GM06990 (cell line): ENCODE data around the gene CXCR5.
A peak's percentile ranks its signal among the peaks of the same experiment; 100 is the strongest.

Experiments
- DNase-seq: peaks from one replicate; pipeline ENCODE4 v3.0.0-alpha.2; 2011; ENCODE audit not compliant: insufficient read length; ENCODE audit errors: extremely low read depth
- H3K27me3 ChIP-seq: replicated peaks from 2 replicates; pipeline ENCODE4 v1.6.0; 2011; ENCODE audit warnings: low read length; ENCODE audit not compliant: control insufficient read depth, insufficient read depth
- H3K36me3 ChIP-seq: 2 replicates; pipeline ENCODE4 v1.5.1; 2011; ENCODE audit warnings: low read length; ENCODE audit not compliant: control insufficient read depth, insufficient read depth
- H3K4me3 ChIP-seq: replicated peaks from 2 replicates; pipeline ENCODE4 v1.5.1; 2011; ENCODE audit warnings: low read depth, mild to moderate bottlenecking, control low read depth, low read length
- CTCF ChIP-seq: IDR thresholded peaks from 2 replicates; pipeline ENCODE4 v1.5.1; 2011; ENCODE audit warnings: low read length, control low read depth, mild to moderate bottlenecking, inconsistent platforms; ENCODE audit not compliant: insufficient read depth, poor library complexity, severe bottlenecking

The CXCR5 gene, protein sequence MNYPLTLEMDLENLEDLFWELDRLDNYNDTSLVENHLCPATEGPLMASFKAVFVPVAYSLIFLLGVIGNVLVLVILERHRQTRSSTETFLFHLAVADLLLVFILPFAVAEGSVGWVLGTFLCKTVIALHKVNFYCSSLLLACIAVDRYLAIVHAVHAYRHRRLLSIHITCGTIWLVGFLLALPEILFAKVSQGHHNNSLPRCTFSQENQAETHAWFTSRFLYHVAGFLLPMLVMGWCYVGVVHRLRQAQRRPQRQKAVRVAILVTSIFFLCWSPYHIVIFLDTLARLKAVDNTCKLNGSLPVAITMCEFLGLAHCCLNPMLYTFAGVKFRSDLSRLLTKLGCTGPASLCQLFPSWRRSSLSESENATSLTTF

DNA sequence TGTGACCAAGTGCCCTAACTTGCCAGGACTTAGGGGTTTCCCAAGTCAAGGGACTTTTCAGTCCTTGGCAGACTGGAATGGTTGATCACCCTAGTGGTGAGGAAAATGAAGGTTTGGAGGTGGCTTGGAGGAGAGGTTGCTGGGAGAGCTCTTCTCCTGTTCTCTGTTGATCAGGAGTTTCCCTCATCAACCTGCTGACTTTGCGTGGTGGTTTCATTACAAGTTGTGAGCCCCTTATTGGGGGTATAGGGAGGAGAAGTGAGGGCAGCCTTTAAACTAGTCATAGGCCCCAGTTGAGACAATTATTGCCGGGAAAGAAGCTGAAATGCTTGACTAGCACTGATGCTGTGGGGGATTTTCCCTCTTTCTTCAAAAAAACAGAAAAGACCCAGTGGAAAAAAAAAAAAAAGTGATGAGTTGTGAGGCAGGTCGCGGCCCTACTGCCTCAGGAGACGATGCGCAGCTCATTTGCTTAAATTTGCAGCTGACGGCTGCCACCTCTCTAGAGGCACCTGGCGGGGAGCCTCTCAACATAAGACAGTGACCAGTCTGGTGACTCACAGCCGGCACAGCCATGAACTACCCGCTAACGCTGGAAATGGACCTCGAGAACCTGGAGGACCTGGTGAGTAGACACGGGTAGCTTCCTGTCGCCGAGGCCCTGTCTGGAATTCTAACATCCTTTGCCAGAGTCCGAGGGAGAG is at the start of gene CXCR5:
TSS of gene CXCR5 (plus strand) at position 525 of the 704 bp plus-strand sequence. CDS start at position 575, 50 bp downstream.
- no peaks in the 10 kb centered on the region for H3K36me3 ChIP-seq
- peak within 1 kb of the TSS; percentile 13 for H3K4me3 ChIP-seq
- peak; percentile 24 for TF ChIP-seq CTCF
- DNase-seq: peak; percentile 55
- H3K27me3 ChIP-seq: no peaks in the 10 kb centered on the region; the same call in none of the 2 replicates

DNA sequence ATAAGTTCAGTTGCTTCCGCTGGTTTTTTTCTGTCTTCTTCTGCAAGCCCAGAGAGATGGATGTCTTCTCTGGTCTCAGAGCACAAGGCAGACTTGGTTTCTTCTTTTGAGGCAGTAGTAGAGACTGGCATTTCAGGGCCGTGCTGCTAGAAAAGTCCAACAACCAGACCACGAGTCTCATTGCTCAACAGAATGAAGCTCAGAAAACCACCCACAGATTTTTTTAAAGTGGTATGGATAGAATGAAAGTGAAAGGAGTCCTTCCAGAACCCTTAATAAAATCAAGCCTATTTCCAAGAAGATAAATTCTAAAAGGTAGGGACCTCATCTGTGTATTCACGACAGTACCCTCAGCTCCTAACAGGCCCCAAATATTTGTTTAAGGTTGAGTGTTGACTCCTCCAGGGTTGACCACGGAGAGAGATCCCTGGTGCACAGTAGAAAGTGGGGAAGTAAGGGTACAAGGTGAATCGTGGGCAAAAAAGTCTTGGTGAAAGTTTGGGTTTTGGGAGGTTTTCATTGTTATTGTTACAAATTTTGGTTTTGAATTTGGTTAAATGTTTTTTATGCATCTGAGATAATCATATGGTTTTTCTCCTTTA is 49.2 kb upstream of the CXCR5 start:
- Histone ChIP-seq H3K36me3 (no peaks in the 10 kb centered on the region), H3K27me3 (no peaks in the 10 kb centered on the region), H3K4me3 (no peak overlapping the region)
- no peak for DNase-seq
- no peak for TF ChIP-seq CTCF

- DNase-seq: no peak
These were observed 45.8 kb upstream of the CXCR5 start for GRCh38 chr11:118837868-118838267.

DNA sequence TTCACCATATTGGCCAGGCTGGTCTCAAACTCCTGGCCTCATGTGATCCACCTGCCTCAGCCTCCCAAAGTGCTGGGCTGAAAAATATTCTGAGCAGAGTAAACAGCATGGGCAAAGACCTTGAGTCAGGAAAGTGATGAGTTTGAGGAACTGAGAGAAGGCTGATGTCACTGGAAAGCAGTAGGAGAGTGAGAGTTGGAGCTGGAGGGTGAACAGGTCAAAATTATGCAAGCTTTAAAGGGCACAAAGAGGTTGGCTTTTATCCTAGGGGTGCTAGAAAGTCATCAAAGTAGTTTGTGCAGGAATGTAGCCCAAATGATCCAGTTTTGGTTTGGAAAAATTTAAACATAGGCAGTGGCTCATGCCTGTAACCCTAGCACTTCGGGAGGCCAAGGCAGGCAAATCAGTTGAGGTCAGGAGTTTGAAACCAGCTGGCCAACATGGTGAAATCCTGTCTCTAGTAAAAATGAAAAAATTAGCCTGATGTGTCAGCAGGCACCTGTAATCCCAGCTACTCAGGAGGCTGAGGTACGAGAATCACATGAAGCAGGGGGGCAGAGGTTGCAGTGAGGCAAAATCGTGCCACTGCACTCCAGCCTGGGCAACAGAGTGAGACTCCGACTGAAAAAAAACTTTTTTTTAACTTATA is 44.7 kb upstream of the CXCR5 start:
- H3K36me3 ChIP-seq: no peaks in the 10 kb centered on the region
- DNase-seq: peak; percentile 63
- no peaks in the 10 kb centered on the region for H3K27me3 ChIP-seq
- TF ChIP-seq CTCF: no peak
- no peak overlapping the region for H3K4me3 ChIP-seq

More at GRCh38 chr11:118837868-118838267, 45.8 kb upstream of the CXCR5 start:
- no peaks in the 10 kb centered on the region for H3K36me3 ChIP-seq
- no peaks in the 10 kb centered on the region for H3K27me3 ChIP-seq
- H3K4me3 ChIP-seq: no peak overlapping the region
- TF ChIP-seq CTCF: no peak

DNA sequence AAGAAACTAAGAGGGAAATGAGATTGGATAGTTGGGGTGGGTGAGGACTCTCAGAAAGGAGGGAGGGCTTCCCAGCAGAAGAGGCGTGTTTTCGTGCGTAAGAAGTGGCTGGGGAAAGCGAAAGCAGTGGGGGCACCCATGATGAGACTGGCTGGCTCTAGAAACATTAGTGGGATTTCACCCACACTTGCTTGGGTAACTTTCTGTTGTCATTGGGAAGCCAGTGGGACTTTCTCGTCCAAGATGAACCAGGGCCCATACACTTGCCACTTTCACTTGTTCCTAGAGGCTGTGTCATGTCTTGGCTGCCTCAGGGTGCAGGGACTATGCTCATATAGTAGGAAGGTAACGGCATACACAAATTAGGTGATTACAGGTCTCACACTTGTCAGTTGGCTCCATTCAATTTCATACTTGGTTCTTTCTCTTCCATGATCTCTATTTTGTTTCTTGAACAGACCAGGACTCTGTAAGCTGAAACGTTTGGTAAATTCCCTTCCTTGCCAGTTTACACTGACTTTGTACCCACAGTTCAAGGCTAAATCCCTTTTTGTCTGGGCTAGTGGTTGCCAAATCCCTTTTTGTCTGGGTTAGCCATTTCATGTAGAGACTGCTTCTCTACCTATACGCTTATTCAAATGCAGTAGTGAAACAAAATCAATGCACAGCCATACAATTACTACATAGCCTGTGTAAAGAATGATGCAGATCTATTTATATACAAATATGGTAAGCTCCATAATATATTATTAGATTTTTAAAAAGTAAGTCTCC is 42.0 kb upstream of the CXCR5 start:
- DNase-seq: no peak
- peak overlapping the region; percentile 10; the same call in 1 of the 2 replicates for H3K4me3 ChIP-seq

More for the DNA sequence above, 42.0 kb upstream of the CXCR5 start:
- TF ChIP-seq CTCF: no peak
- no peaks in the 10 kb centered on the region for H3K36me3 ChIP-seq
- no peaks in the 10 kb centered on the region for H3K27me3 ChIP-seq
